NT2/D1 (cell line): ENCODE measurements around the gene ZNF585A.

Source experiments
- SUZ12 ChIP-seq: IDR thresholded peaks from 2 replicates; pipeline ENCODE4 v1.6.1; 2011; ENCODE audit not compliant: insufficient read length, insufficient read depth; ENCODE audit errors: extremely low read depth
- YY1 ChIP-seq: IDR thresholded peaks from 2 replicates; pipeline ENCODE4 v1.6.1; 2011; ENCODE audit not compliant: insufficient read length, insufficient read depth
- ZNF274 ChIP-seq: IDR thresholded peaks from 2 replicates; pipeline ENCODE4 v1.6.1; 2011; ENCODE audit warnings: mild to moderate bottlenecking, low read depth, low read length

DNA sequence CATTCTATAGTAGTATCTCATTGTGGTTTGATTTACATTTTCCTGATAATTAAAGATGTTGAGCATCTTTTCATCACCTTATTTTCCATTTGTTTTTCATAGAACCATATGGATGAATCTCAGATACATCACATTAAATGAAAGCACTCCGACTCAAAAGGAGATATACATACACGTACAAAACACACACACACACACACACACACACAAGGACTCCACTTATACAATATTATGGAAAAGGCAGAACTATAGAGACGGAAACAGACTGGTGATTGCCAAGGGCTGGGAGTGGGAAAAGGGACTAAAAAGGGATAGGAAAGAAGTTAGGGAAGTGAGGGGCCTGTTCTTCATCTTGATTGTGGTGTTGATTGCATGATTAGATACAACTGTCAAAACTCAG is 24.3 kb downstream of the ZNF585A start:
- TF ChIP-seq SUZ12 (no peak), ZNF274 (no peak), YY1 (no peak)
